ENCODE measurements around the gene PERCC1. TPM values are rescaled to one million over a fixed set of nuclear protein-coding genes. Genes with fewer than 3 reads are reported as not detected.

Gene PERCC1
- total RNA-seq, 1 experiment from 2014 or later, result not detected

GRCh38 chr16:1416521-1416941 is 14.3 kb upstream of the PERCC1 start:
- ChIA-PET CTCF (no interaction called here), POLR2A (interaction anchor here (0.6 kb wide), 1 partner anchor 336 kb away, joined by 3 read pairs; no protein-coding TSS in a partner anchor)
- no peak for TF ChIP-seq SMAD3 (CRISPR knock-in tag; IDR thresholded peaks at IDR 0.05; ENCODE audit: borderline replicate concordance)
- TF ChIP-seq ZSCAN18 (CRISPR knock-in tag; IDR thresholded peaks at IDR 0.05), result no peak
- TF ChIP-seq CTCF (IDR thresholded peaks at IDR 0.05), result no peak
- no peak for TF ChIP-seq ETV6 (CRISPR knock-in tag; IDR thresholded peaks at IDR 0.05)
- TF ChIP-seq ATF1 (CRISPR knock-in tag; IDR thresholded peaks at IDR 0.05), result no peak
- TF ChIP-seq ZNF425 (CRISPR knock-in tag; conservative IDR thresholded peaks at IDR 0.05), result no peak
- TF ChIP-seq ZNF396 (CRISPR knock-in tag; IDR thresholded peaks at IDR 0.05; ENCODE audit: borderline replicate concordance), result no peak
- TF ChIP-seq ZNF138 (CRISPR knock-in tag; conservative IDR thresholded peaks at IDR 0.05), result no peak
- no peak for TF ChIP-seq RORB (CRISPR knock-in tag; IDR thresholded peaks at IDR 0.05)
- no peak for TF ChIP-seq TCF7 (CRISPR knock-in tag; IDR thresholded peaks at IDR 0.05; ENCODE audit: low read depth)
- TF ChIP-seq ARID4B (CRISPR knock-in tag; IDR thresholded peaks at IDR 0.05; ENCODE audit: borderline replicate concordance), result no peak
- TF ChIP-seq ZBTB21 (CRISPR knock-in tag; IDR thresholded peaks at IDR 0.05; ENCODE audit: borderline replicate concordance), result no peak
- TF ChIP-seq SOX15 (CRISPR knock-in tag; IDR thresholded peaks at IDR 0.05), result no peak
- no peak for TF ChIP-seq ZBTB43 (CRISPR knock-in tag; IDR thresholded peaks at IDR 0.05)
- no peak for TF ChIP-seq KAT7 (CRISPR knock-in tag; IDR thresholded peaks at IDR 0.05; ENCODE audit: borderline replicate concordance)
- TF ChIP-seq ZNF263 (CRISPR knock-in tag; IDR thresholded peaks at IDR 0.05; ENCODE audit: low read depth), result no peak
- TF ChIP-seq NFYB (CRISPR knock-in tag; conservative IDR thresholded peaks at IDR 0.05; ENCODE audit: low read depth), result no peak
- TF ChIP-seq PRDM15 (CRISPR knock-in tag; IDR thresholded peaks at IDR 0.05), result no peak
- no peak for TF ChIP-seq NR2C2 (CRISPR knock-in tag; IDR thresholded peaks at IDR 0.05)
- Mint-ChIP-seq H3K27ac (no peak overlapping the region; the same call in 1 of the 2 replicates), H3K4me3 (no peak overlapping the region), H3K9me3 (no peaks in the 10 kb centered on the region), H3K4me1 (peaks cover 9% of the 10 kb centered on the region; the same call in 1 of the 2 replicates), H3K27me3 (ENCODE audit: low read depth) (no peaks in the 10 kb centered on the region; the same call in 1 of the 2 replicates), H3K36me3 (no peaks in the 10 kb centered on the region)
- DNase-seq (ENCODE audit: low spot score) (no peak), ATAC-seq (no peak)
